GM12891 (cell line): ENCODE results near the gene PPP1R13L.

ENCODE experiments used
- PAX5 ChIP-seq: IDR thresholded peaks from 2 replicates; pipeline ENCODE4 v1.6.1; 2011; ENCODE audit warnings: low read length, moderate library complexity, mild to moderate bottlenecking; ENCODE audit not compliant: insufficient read depth, severe bottlenecking
- POLR2A ChIP-seq: IDR thresholded peaks from 2 replicates; pipeline ENCODE4 v1.6.1; 2011; ENCODE audit warnings: low read depth, low read length, control low read depth
- POLR2AphosphoS5 ChIP-seq: IDR thresholded peaks from 2 replicates; pipeline ENCODE4 v1.6.1; 2011; ENCODE audit warnings: low read depth, low read length, control low read depth
- SPI1 ChIP-seq: IDR thresholded peaks from 2 replicates; pipeline ENCODE4 v1.6.1; 2011; ENCODE audit warnings: low read depth, low read length, control low read depth
- TAF1 ChIP-seq: IDR thresholded peaks from 2 replicates; pipeline ENCODE4 v1.6.1; 2011; ENCODE audit warnings: low read depth, low read length, control low read depth

DNA sequence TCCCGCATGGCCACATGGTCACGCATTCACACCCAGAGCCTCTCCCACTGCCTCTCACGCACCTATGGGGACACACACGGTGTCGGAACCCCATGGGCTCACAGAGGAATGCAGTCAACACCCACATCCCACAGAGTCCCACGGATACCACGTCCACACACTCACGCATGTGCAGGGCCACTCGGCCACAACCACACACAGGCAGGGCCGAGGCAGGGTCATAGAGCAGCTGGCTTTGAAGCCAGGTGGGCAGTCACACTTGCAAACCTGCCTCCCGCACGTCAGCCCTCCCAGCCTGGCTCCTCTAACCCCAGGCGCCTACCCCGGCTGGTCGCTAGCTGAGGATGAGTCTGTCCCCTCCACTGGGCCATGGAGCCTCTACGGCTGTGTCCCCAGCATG lies 42.6 kb downstream of the PPP1R13L start:
- TF ChIP-seq SPI1, result no peak
- no peak for TF ChIP-seq POLR2AphosphoS5
- no peak for TF ChIP-seq PAX5
- no peak for TF ChIP-seq POLR2A
- TF ChIP-seq TAF1, result no peak
